DMS53 treated with DMSO at 0.1 percent for 48 hours (cell line): ENCODE results near the gene GET4.
A peak's percentile ranks its signal among the peaks of the same experiment; 100 is the strongest.

Source experiments
- DNase-seq: peaks from one replicate; lab custom pipeline; 2025; ENCODE audit not compliant: unreplicated experiment; lab: John Stamatoyannopoulos, UW

Gene GET4

GRCh38 chr7:898855-899681 lies 22.7 kb downstream of the GET4 start:
- DNase-seq = no peak

GRCh38 chr7:899806-900205 lies 23.5 kb downstream of the GET4 start:
- no peak for DNase-seq

- DNase-seq = no peak
Observed at GRCh38 chr7:900331-901040, 24.1 kb downstream of the GET4 start.

GRCh38 chr7:901041-901387 lies 24.7 kb downstream of the GET4 start:
- no peak for DNase-seq

- DNase-seq = no peak
Observed at GRCh38 chr7:901388-902154, 25.2 kb downstream of the GET4 start.

GRCh38 chr7:902996-903395 lies 26.6 kb downstream of the GET4 start:
- DNase-seq = no peak

GRCh38 chr7:903921-904755 lies 27.8 kb downstream of the GET4 start:
- no peak for DNase-seq

- no peak for DNase-seq
Observed at GRCh38 chr7:904847-905246, 28.5 kb downstream of the GET4 start.

GRCh38 chr7:906776-907157 lies 30.4 kb downstream of the GET4 start:
- DNase-seq = no peak

- no peak for DNase-seq
Observed at GRCh38 chr7:907158-907980, 31.0 kb downstream of the GET4 start.

GRCh38 chr7:908159-908581 lies 31.8 kb downstream of the GET4 start:
- DNase-seq = no peak

- peak; percentile 7 for DNase-seq
Observed at GRCh38 chr7:908591-909357, 32.4 kb downstream of the GET4 start.

GRCh38 chr7:909358-910329 lies 33.3 kb downstream of the GET4 start:
- DNase-seq = no peak

GRCh38 chr7:910441-910861 lies 34.1 kb downstream of the GET4 start:
- DNase-seq = no peak

- DNase-seq = no peak
Observed at GRCh38 chr7:910931-911431, 34.6 kb downstream of the GET4 start.

- no peak for DNase-seq
Observed at GRCh38 chr7:911791-912480, 35.6 kb downstream of the GET4 start.

GRCh38 chr7:913736-914520 lies 37.6 kb downstream of the GET4 start:
- DNase-seq = no peak
